Measurements from ENCODE around the gene DCAF17. TPM values are rescaled to one million over a fixed set of nuclear protein-coding genes. Genes with fewer than 3 reads are reported as not detected.
"Not testable (repeated sequence)": the region's sequence is repeated elsewhere in the genome, so short reads cannot be mapped to it uniquely, and the experiment has no call there.

Gene DCAF17
- total and polyA plus RNA-seq, 2 donors (not counting 1 experiment from before 2014, with no cell fraction given) = 8.8 to 29.4 TPM

GRCh38 chr2:171491292-171491691, 57.3 kb downstream of the DCAF17 start:
- no peak overlapping the region for H3K4me2 ChIP-seq (replicated peaks; ENCODE audit: low read depth, low read length, poor library complexity, severe bottlenecking)
- POLR2A ChIA-PET = no interaction called here
- CTCF ChIA-PET = no interaction called here
- intact Hi-C loops (cut with micrococcal nuclease) = no loop called here
- H3K27ac Mint-ChIP-seq = no peak overlapping the region
- H3K4me1 Mint-ChIP-seq = no peaks in the 10 kb centered on the region
- H3K27ac ChIP-seq (ENCODE audit: low read length in 2 of 2) = no peak overlapping the region
- H3K4me3 ChIP-seq (ENCODE audit: control extremely low read depth in 1 of 5, extremely low read depth in 1 of 5, insufficient read depth in 1 of 5, low read depth in 2 of 5, low read length in 4 of 5) = no peak overlapping the region
- TF ChIP-seq EZH2 (IDR thresholded peaks at IDR 0.05; ENCODE audit: borderline replicate concordance, insufficient read depth, low read depth, low read length, poor library complexity, severe bottlenecking) (no peak), CTCF (IDR thresholded peaks at IDR 0.05) (no peak)
- H3K79me2 ChIP-seq (ENCODE audit: control insufficient read depth, insufficient read depth, low read length) = no peaks in the 10 kb centered on the region
- no peaks in the 10 kb centered on the region for H3K27me3 Mint-ChIP-seq
- H3K4me1 ChIP-seq (ENCODE audit: control insufficient read depth in 2 of 2, insufficient read depth in 2 of 2, low read length in 2 of 2) = no peaks in the 10 kb centered on the region
- H4K20me1 ChIP-seq (ENCODE audit: control insufficient read depth, insufficient read depth, low read length, poor library complexity, severe bottlenecking) = no peaks in the 10 kb centered on the region
- no peak overlapping the region for H2AFZ ChIP-seq (ENCODE audit: insufficient read depth, low read depth, low read length, poor library complexity, severe bottlenecking)
- H3K27me3 ChIP-seq (replicated peaks in 1 of 4; ENCODE audit: control extremely low read depth in 1 of 4, control insufficient read depth in 3 of 4, insufficient read depth in 4 of 4, low read length in 3 of 4) = no peaks in the 10 kb centered on the region
- no peak overlapping the region for H3K9ac ChIP-seq (ENCODE audit: low read length)
- ATAC-seq (ENCODE audit: low read depth) (no peak), DNase-seq (no peak)
- peaks cover 0 to 2% of the 10 kb centered on the region in 2 experiments for H3K36me3 ChIP-seq (replicated peaks in 1 of 2; ENCODE audit: control extremely low read depth in 1 of 2, control insufficient read depth in 1 of 2, extremely low read depth in 1 of 2, insufficient read depth in 2 of 2, low read length in 1 of 2)
- WGBS (ENCODE audit: insufficient coverage) = 100% methylated on average over 3 of the region's 3 CpGs
- peaks cover 3% of the 10 kb centered on the region for H3K9me3 Mint-ChIP-seq (ENCODE audit: insufficient read depth)
- H3K4me3 Mint-ChIP-seq = no peak overlapping the region
- H3K9me3 ChIP-seq (ENCODE audit: control extremely low read depth in 1 of 3, control insufficient read depth in 2 of 3, insufficient read depth in 1 of 3, low read length in 2 of 3) = peaks cover under 1 to 2% (median 1%) of the 10 kb centered on the region in 3 donors

- TF ChIP-seq CTCF (IDR thresholded peaks at IDR 0.05) = no peak
- no peak for TF ChIP-seq EZH2 (IDR thresholded peaks at IDR 0.05; ENCODE audit: borderline replicate concordance, insufficient read depth, low read depth, low read length, poor library complexity, severe bottlenecking)
- Mint-ChIP-seq H3K4me1 (no peaks in the 10 kb centered on the region), H3K27ac (no peak overlapping the region), H3K4me3 (no peak overlapping the region), H3K27me3 (no peaks in the 10 kb centered on the region), H3K9me3 (ENCODE audit: insufficient read depth) (peaks cover 5% of the 10 kb centered on the region)
- no peaks in the 10 kb centered on the region for H4K20me1 ChIP-seq (ENCODE audit: control insufficient read depth, insufficient read depth, low read length, poor library complexity, severe bottlenecking)
- ATAC-seq (ENCODE audit: low read depth) (no peak), DNase-seq (no peak)
- H3K9me3 ChIP-seq (ENCODE audit: control extremely low read depth in 1 of 3, control insufficient read depth in 2 of 3, insufficient read depth in 1 of 3, low read length in 2 of 3) = peaks cover 1 to 3% (median 2%) of the 10 kb centered on the region in 3 donors
- POLR2A ChIA-PET = no interaction called here
- no peak overlapping the region for H3K4me2 ChIP-seq (replicated peaks; ENCODE audit: low read depth, low read length, poor library complexity, severe bottlenecking)
- CTCF ChIA-PET = no interaction called here
- no peaks in the 10 kb centered on the region for H3K4me1 ChIP-seq (ENCODE audit: control insufficient read depth in 2 of 2, insufficient read depth in 2 of 2, low read length in 2 of 2)
- H3K27me3 ChIP-seq (replicated peaks in 1 of 4; ENCODE audit: control extremely low read depth in 1 of 4, control insufficient read depth in 3 of 4, insufficient read depth in 4 of 4, low read length in 3 of 4) = no peaks in the 10 kb centered on the region
- WGBS (ENCODE audit: insufficient coverage) = 95% methylated on average over 3 of the region's 6 CpGs
- no peak overlapping the region for H3K27ac ChIP-seq (ENCODE audit: low read length in 2 of 2)
- no peaks in the 10 kb centered on the region for H3K79me2 ChIP-seq (ENCODE audit: control insufficient read depth, insufficient read depth, low read length)
- H3K36me3 ChIP-seq (replicated peaks in 1 of 2; ENCODE audit: control extremely low read depth in 1 of 2, control insufficient read depth in 1 of 2, extremely low read depth in 1 of 2, insufficient read depth in 2 of 2, low read length in 1 of 2) = no peaks in the 10 kb centered on the region
- no peak overlapping the region for H3K9ac ChIP-seq (ENCODE audit: low read length)
- no peak overlapping the region for H3K4me3 ChIP-seq (ENCODE audit: control extremely low read depth in 1 of 5, extremely low read depth in 1 of 5, insufficient read depth in 1 of 5, low read depth in 2 of 5, low read length in 4 of 5)
- intact Hi-C loops (cut with micrococcal nuclease) = no loop called here
- no peak overlapping the region for H2AFZ ChIP-seq (ENCODE audit: insufficient read depth, low read depth, low read length, poor library complexity, severe bottlenecking)
Measured at GRCh38 chr2:171492664-171493063, 58.6 kb downstream of the DCAF17 start.

GRCh38 chr2:171497664-171498063, 63.6 kb downstream of the DCAF17 start:
- H3K4me3 ChIP-seq (ENCODE audit: control extremely low read depth in 1 of 5, extremely low read depth in 1 of 5, insufficient read depth in 1 of 5, low read depth in 2 of 5, low read length in 4 of 5); intact Hi-C loops (cut with micrococcal nuclease); H3K4me2 ChIP-seq (replicated peaks; ENCODE audit: low read depth, low read length, poor library complexity, severe bottlenecking); H3K9me3 ChIP-seq (ENCODE audit: control extremely low read depth in 1 of 3, control insufficient read depth in 2 of 3, insufficient read depth in 1 of 3, low read length in 2 of 3); H3K79me2 ChIP-seq (ENCODE audit: control insufficient read depth, insufficient read depth, low read length); H2AFZ ChIP-seq (ENCODE audit: insufficient read depth, low read depth, low read length, poor library complexity, severe bottlenecking); H3K27ac Mint-ChIP-seq; H3K4me1 Mint-ChIP-seq; H4K20me1 ChIP-seq (ENCODE audit: control insufficient read depth, insufficient read depth, low read length, poor library complexity, severe bottlenecking); H3K36me3 ChIP-seq (replicated peaks in 1 of 2; ENCODE audit: control extremely low read depth in 1 of 2, control insufficient read depth in 1 of 2, extremely low read depth in 1 of 2, insufficient read depth in 2 of 2, low read length in 1 of 2); H3K4me1 ChIP-seq (ENCODE audit: control insufficient read depth in 2 of 2, insufficient read depth in 2 of 2, low read length in 2 of 2); H3K9me3 Mint-ChIP-seq (ENCODE audit: insufficient read depth); H3K27me3 ChIP-seq (replicated peaks in 1 of 4; ENCODE audit: control extremely low read depth in 1 of 4, control insufficient read depth in 3 of 4, insufficient read depth in 4 of 4, low read length in 3 of 4); H3K4me3 Mint-ChIP-seq; DNase-seq; ATAC-seq (ENCODE audit: low read depth); H3K9ac ChIP-seq (ENCODE audit: low read length); H3K27ac ChIP-seq (ENCODE audit: low read length in 2 of 2); H3K27me3 Mint-ChIP-seq; CTCF ChIA-PET; POLR2A ChIA-PET: not testable (repeated sequence)
- 84% methylated on average over 2 of the region's 5 CpGs for WGBS (ENCODE audit: insufficient coverage)
